ENCODE measurements around the gene ZSCAN18.

Gene ZSCAN18

GRCh38 chr19:58042495-58043340, 55.3 kb downstream of the ZSCAN18 start:
- Histone ChIP-seq H3K4me3 (ENCODE audit: low read depth, low read length) (no peak overlapping the region), H3K27ac (ENCODE audit: low read depth, low read length) (no peak overlapping the region), H3K36me3 (ENCODE audit: control insufficient read depth, insufficient read depth, low read length) (no peaks in the 10 kb centered on the region), H3K9me3 (ENCODE audit: control insufficient read depth, insufficient read depth, low read length) (peaks cover 29% of the 10 kb centered on the region), H3K27me3 (ENCODE audit: control insufficient read depth, insufficient read depth, low read length) (no peaks in the 10 kb centered on the region), H3K9ac (ENCODE audit: low read depth, low read length) (no peak overlapping the region), H3K4me1 (ENCODE audit: control insufficient read depth, insufficient read depth, low read length) (peaks cover 4% of the 10 kb centered on the region; the same call in 1 of the 2 replicates)

- peaks cover 4% of the 10 kb centered on the region; the same call in 1 of the 2 replicates for H3K4me1 ChIP-seq (ENCODE audit: control insufficient read depth, insufficient read depth, low read length)
- H3K9me3 ChIP-seq (ENCODE audit: control insufficient read depth, insufficient read depth, low read length), result peaks cover 15% of the 10 kb centered on the region
These were observed 57.1 kb downstream of the ZSCAN18 start for GRCh38 chr19:58040751-58041525.

GRCh38 chr19:58038688-58039204, 59.3 kb downstream of the ZSCAN18 start:
- Histone ChIP-seq H3K36me3 (ENCODE audit: control insufficient read depth, insufficient read depth, low read length) (no peaks in the 10 kb centered on the region), H3K27ac (ENCODE audit: low read depth, low read length) (no peak overlapping the region), H3K4me3 (ENCODE audit: low read depth, low read length) (no peak overlapping the region), H3K9me3 (ENCODE audit: control insufficient read depth, insufficient read depth, low read length) (peaks cover 17% of the 10 kb centered on the region), H3K27me3 (ENCODE audit: control insufficient read depth, insufficient read depth, low read length) (no peaks in the 10 kb centered on the region), H3K9ac (ENCODE audit: low read depth, low read length) (no peak overlapping the region), H3K4me1 (ENCODE audit: control insufficient read depth, insufficient read depth, low read length) (peaks cover 4% of the 10 kb centered on the region; the same call in 1 of the 2 replicates)

More at GRCh38 chr19:58040751-58041525, 57.1 kb downstream of the ZSCAN18 start:
- H3K9ac ChIP-seq (ENCODE audit: low read depth, low read length), result no peak overlapping the region
- no peaks in the 10 kb centered on the region for H3K36me3 ChIP-seq (ENCODE audit: control insufficient read depth, insufficient read depth, low read length)
- no peak overlapping the region; the same call in 1 of the 2 replicates for H3K4me3 ChIP-seq (ENCODE audit: low read depth, low read length)
- no peaks in the 10 kb centered on the region for H3K27me3 ChIP-seq (ENCODE audit: control insufficient read depth, insufficient read depth, low read length)
- H3K27ac ChIP-seq (ENCODE audit: low read depth, low read length), result no peak overlapping the region

- Histone ChIP-seq H3K27ac (ENCODE audit: low read depth, low read length) (no peak overlapping the region), H3K27me3 (ENCODE audit: control insufficient read depth, insufficient read depth, low read length) (no peaks in the 10 kb centered on the region), H3K9me3 (ENCODE audit: control insufficient read depth, insufficient read depth, low read length) (peaks cover 17% of the 10 kb centered on the region), H3K4me1 (ENCODE audit: control insufficient read depth, insufficient read depth, low read length) (peaks cover 4% of the 10 kb centered on the region; the same call in 1 of the 2 replicates), H3K36me3 (ENCODE audit: control insufficient read depth, insufficient read depth, low read length) (no peaks in the 10 kb centered on the region), H3K4me3 (ENCODE audit: low read depth, low read length) (no peak overlapping the region), H3K9ac (ENCODE audit: low read depth, low read length) (no peak overlapping the region)
These were observed 59.9 kb downstream of the ZSCAN18 start for GRCh38 chr19:58037927-58038687.

GRCh38 chr19:58035863-58036262, 62.2 kb downstream of the ZSCAN18 start:
- Histone ChIP-seq H3K9me3 (ENCODE audit: control insufficient read depth, insufficient read depth, low read length) (peaks cover 18% of the 10 kb centered on the region), H3K27me3 (ENCODE audit: control insufficient read depth, insufficient read depth, low read length) (no peaks in the 10 kb centered on the region), H3K4me3 (ENCODE audit: low read depth, low read length) (no peak overlapping the region), H3K9ac (ENCODE audit: low read depth, low read length) (no peak overlapping the region), H3K36me3 (ENCODE audit: control insufficient read depth, insufficient read depth, low read length) (no peaks in the 10 kb centered on the region), H3K27ac (ENCODE audit: low read depth, low read length) (no peak overlapping the region), H3K4me1 (ENCODE audit: control insufficient read depth, insufficient read depth, low read length) (peaks cover 4% of the 10 kb centered on the region; the same call in 1 of the 2 replicates)

GRCh38 chr19:58034477-58034793, 63.6 kb downstream of the ZSCAN18 start:
- peaks cover 16% of the 10 kb centered on the region for H3K9me3 ChIP-seq (ENCODE audit: control insufficient read depth, insufficient read depth, low read length)
- no peak overlapping the region for H3K27ac ChIP-seq (ENCODE audit: low read depth, low read length)
- H3K4me3 ChIP-seq (ENCODE audit: low read depth, low read length), result peak overlapping the region; percentile 67
- no peaks in the 10 kb centered on the region for H3K36me3 ChIP-seq (ENCODE audit: control insufficient read depth, insufficient read depth, low read length)
- no peak overlapping the region for H3K9ac ChIP-seq (ENCODE audit: low read depth, low read length)
- peaks cover 4% of the 10 kb centered on the region; the same call in 1 of the 2 replicates for H3K4me1 ChIP-seq (ENCODE audit: control insufficient read depth, insufficient read depth, low read length)
- H3K27me3 ChIP-seq (ENCODE audit: control insufficient read depth, insufficient read depth, low read length), result no peaks in the 10 kb centered on the region

All from HUES48 (cell line).